HFFc6 (cell line): Measurements from ENCODE around the gene SREBF1. TPM values are rescaled to one million over a fixed set of nuclear protein-coding genes. Genes with fewer than 3 reads are reported as not detected.

Source experiments
- DNase-seq: peaks from one replicate; pipeline ENCODE4 v3.0.0-alpha.2; 2018
- H3K27ac Mint-ChIP-seq: 2 replicates; pipeline ENCODE4 v1.8.0; 2020; ENCODE audit warnings: mild to moderate bottlenecking, mixed read lengths
- H3K27me3 Mint-ChIP-seq: 2 replicates; pipeline ENCODE4 v1.8.0; 2021; ENCODE audit warnings: mild to moderate bottlenecking, moderate library complexity, mixed read lengths; ENCODE audit not compliant: insufficient read depth
- H3K36me3 Mint-ChIP-seq: 2 replicates; pipeline ENCODE4 v1.8.0; 2021; ENCODE audit warnings: low read depth, mixed read lengths
- H3K4me1 Mint-ChIP-seq: 2 replicates; pipeline ENCODE4 v1.8.0; 2020; ENCODE audit warnings: low read depth, mixed read lengths
- H3K4me3 Mint-ChIP-seq: 2 replicates; pipeline ENCODE4 v1.8.0; 2020; ENCODE audit warnings: mild to moderate bottlenecking, moderate library complexity, mixed read lengths
- H3K9me3 Mint-ChIP-seq: 2 replicates; pipeline ENCODE4 v1.8.0; 2020; ENCODE audit warnings: mild to moderate bottlenecking, mixed read lengths
- total RNA-seq, 6 experiments: library from RNA; stranded (reverse); fragmentation: NEBNext Ultra II Directional; extraction: Animal tissue kit (Norgen Biotek cat#: 25700); gene quantifications; 2 replicates in 1 of 6; 3 replicates in 5 of 6; pipeline ENCODE4 v1.2.3, GENCODE V29; 2021
- TF ChIP-seq, protein P1 (sequence below): fragments of 200-600 bp; sonication (generic); IDR thresholded peaks from 2 replicates; pipeline ENCODE4 v1.5.0; 2021; ENCODE audit warnings: antibody characterized with exemption, mild to moderate bottlenecking

SREBF1 gene
- total RNA-seq, 6 experiments from 2014 or later: 34.9 to 51.7 (median 40.5) TPM

DNA sequence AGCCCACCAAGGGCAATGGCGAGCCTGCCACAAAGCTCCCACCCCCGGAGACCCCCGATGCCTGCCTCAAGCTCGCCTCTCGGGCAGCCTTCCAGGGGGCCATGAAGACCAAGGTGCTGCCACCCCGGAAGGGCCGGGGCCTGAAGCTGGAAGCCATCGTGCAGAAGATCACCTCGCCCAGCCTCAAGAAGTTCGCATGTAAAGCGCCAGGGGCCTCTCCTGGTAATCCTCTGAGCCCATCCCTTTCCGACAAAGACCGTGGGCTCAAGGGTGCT is 40.1 kb downstream of the SREBF1 start:
- Mint-ChIP-seq H3K4me3 (no peak overlapping the region), H3K36me3 (peaks cover 5% of the 10 kb centered on the region; the same call in 1 of the 2 replicates), H3K9me3 (no peaks in the 10 kb centered on the region), H3K4me1 (no peaks in the 10 kb centered on the region), H3K27ac (no peak overlapping the region), H3K27me3 (peaks cover 7% of the 10 kb centered on the region)
- TF ChIP-seq, protein P1, sequence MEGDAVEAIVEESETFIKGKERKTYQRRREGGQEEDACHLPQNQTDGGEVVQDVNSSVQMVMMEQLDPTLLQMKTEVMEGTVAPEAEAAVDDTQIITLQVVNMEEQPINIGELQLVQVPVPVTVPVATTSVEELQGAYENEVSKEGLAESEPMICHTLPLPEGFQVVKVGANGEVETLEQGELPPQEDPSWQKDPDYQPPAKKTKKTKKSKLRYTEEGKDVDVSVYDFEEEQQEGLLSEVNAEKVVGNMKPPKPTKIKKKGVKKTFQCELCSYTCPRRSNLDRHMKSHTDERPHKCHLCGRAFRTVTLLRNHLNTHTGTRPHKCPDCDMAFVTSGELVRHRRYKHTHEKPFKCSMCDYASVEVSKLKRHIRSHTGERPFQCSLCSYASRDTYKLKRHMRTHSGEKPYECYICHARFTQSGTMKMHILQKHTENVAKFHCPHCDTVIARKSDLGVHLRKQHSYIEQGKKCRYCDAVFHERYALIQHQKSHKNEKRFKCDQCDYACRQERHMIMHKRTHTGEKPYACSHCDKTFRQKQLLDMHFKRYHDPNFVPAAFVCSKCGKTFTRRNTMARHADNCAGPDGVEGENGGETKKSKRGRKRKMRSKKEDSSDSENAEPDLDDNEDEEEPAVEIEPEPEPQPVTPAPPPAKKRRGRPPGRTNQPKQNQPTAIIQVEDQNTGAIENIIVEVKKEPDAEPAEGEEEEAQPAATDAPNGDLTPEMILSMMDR: no peak
- DNase-seq: no peak

DNA sequence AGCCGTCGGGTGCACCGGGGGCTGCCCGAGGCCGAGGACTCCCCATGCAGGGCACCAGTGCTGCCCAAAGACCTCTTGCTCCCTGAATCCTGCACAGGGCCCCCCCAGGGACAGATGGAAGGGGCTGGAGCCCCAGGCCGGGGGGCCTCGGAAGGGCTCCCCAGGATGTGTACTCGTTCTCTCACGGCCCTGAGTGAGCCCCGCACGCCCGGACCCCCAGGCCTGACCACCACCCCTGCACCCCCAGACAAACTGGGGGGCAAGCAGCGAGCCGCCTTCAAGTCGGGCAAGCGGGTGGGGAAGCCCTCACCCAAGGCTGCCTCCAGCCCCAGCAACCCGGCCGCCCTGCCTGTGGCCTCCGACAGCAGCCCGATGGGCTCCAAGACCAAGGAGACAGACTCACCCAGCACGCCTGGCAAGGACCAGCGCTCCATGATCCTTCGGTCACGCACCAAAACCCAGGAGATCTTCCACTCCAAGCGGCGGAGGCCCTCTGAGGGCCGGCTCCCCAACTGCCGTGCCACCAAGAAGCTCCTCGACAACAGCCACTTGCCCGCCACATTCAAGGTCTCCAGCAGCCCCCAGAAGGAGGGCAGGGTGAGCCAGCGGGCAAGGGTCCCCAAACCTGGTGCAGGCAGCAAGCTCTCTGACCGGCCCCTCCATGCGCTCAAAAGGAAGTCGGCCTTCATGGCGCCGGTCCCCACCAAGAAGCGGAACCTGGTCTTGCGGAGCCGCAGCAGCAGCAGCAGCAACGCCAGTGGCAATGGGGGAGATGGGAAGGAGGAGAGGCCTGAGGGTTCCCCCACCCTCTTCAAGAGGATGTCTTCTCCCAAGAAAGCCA is 40.6 kb downstream of the SREBF1 start:
- Mint-ChIP-seq H3K27ac (no peak overlapping the region), H3K4me3 (no peak overlapping the region), H3K4me1 (no peaks in the 10 kb centered on the region), H3K9me3 (no peaks in the 10 kb centered on the region), H3K27me3 (peaks cover 7% of the 10 kb centered on the region), H3K36me3 (peaks cover 5% of the 10 kb centered on the region; the same call in 1 of the 2 replicates)
- no peak for DNase-seq
- TF ChIP-seq, protein P1: no peak

DNA sequence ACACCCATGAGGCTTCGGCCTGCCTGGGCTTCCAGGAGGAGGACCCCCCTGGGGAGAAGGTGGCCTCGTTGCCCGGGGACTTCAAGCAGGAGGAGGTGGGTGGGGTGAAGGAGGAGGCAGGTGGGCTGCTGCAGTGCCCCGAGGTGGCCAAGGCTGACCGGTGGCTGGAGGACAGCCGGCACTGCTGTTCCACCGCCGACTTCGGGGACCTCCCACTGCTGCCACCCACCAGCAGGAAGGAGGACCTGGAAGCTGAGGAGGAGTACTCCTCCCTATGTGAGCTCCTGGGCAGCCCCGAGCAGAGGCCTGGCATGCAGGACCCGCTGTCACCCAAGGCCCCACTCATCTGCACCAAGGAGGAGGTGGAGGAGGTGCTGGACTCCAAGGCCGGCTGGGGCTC is 41.5 kb downstream of the SREBF1 start:
- Mint-ChIP-seq H3K9me3 (no peaks in the 10 kb centered on the region), H3K36me3 (peaks cover 5% of the 10 kb centered on the region; the same call in 1 of the 2 replicates)

DNA sequence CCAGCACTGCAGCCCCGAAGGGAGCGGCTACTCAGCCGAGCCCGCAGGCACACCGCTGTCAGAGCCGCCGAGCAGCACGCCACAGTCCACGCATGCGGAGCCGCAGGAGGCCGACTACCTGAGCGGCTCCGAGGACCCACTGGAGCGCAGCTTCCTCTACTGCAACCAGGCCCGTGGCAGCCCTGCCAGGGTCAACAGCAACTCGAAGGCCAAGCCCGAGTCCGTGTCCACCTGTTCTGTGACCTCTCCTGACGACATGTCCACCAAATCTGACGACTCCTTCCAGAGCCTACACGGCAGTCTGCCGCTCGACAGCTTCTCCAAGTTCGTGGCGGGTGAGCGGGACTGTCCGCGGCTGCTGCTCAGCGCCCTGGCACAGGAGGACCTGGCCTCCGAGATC is 42.4 kb downstream of the SREBF1 start:
- Mint-ChIP-seq H3K4me3 (no peak overlapping the region), H3K4me1 (no peaks in the 10 kb centered on the region)

More for the DNA sequence above, 41.5 kb downstream of the SREBF1 start:
- Mint-ChIP-seq H3K4me3 (no peak overlapping the region), H3K27ac (no peak overlapping the region), H3K4me1 (no peaks in the 10 kb centered on the region), H3K27me3 (peaks cover 6% of the 10 kb centered on the region)
- no peak for DNase-seq
- TF ChIP-seq, protein P1: no peak

DNA sequence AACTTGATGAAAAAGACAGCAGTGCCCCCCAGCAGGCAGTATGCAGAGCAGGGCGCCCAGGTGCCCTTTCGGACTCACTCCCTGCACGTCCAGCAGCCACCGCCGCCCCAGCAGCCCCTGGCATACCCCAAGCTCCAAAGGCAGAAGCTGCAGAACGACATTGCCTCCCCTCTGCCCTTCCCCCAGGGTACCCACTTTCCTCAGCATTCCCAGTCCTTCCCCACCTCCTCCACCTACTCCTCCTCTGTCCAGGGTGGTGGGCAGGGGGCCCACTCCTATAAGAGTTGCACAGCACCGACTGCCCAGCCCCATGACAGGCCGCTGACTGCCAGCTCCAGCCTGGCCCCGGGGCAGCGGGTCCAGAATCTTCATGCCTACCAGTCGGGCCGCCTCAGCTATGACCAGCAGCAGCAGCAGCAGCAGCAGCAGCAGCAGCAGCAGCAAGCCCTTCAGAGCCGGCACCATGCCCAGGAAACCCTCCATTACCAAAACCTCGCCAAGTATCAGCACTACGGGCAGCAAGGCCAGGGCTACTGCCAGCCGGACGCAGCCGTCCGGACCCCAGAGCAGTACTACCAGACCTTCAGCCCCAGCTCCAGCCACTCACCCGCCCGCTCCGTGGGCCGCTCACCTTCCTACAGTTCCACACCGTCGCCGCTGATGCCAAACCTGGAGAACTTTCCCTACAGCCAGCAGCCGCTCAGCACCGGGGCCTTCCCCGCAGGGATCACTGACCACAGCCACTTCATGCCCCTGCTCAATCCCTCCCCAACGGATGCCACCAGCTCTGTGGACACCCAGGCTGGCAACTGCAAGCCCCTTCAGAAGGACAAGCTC is 43.2 kb downstream of the SREBF1 start:
- no peaks in the 10 kb centered on the region for H3K4me1 Mint-ChIP-seq
- H3K27ac Mint-ChIP-seq: no peak overlapping the region; the same call in 1 of the 2 replicates
- H3K36me3 Mint-ChIP-seq: peaks cover 5% of the 10 kb centered on the region; the same call in 1 of the 2 replicates
- H3K27me3 Mint-ChIP-seq: peaks cover 5% of the 10 kb centered on the region
- TF ChIP-seq, protein P1: no peak
- no peak overlapping the region for H3K4me3 Mint-ChIP-seq
- DNase-seq: no peak
- no peaks in the 10 kb centered on the region for H3K9me3 Mint-ChIP-seq

More for the DNA sequence above, 42.4 kb downstream of the SREBF1 start:
- TF ChIP-seq, protein P1: no peak
- Mint-ChIP-seq H3K36me3 (peaks cover 5% of the 10 kb centered on the region; the same call in 1 of the 2 replicates), H3K9me3 (no peaks in the 10 kb centered on the region), H3K27me3 (peaks cover 5% of the 10 kb centered on the region), H3K27ac (no peak overlapping the region)
- DNase-seq: no peak
